NCI-H774 (cell line): ENCODE measurements around the gene CDH23.

Source experiments
- DNase-seq: peaks from one replicate; lab custom pipeline; 2025; lab: John Stamatoyannopoulos, UW

Gene CDH23

GRCh38 chr10:71743089-71743838, 346.5 kb downstream of the CDH23 start:
- no peak for DNase-seq

DNA sequence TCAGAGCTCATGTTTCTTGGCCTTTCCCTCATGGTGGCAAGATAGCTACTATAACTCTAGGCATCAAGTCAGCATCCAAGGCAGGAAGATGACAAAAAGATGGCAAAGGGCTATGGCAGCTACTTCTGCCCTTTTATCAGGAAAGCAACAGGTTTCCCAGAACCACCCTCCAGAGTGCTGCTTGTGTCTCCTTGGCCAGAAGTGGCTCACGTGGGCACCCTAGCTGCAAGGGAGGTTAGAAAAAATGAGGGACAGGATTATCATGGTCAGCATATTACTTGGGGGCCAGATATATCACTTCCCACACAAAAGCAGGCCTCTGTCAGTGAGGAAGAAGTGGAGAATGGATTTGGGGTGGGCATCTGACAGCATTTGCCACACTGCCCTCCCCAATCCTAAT, 347.1 kb downstream of the CDH23 start:
- no peak for DNase-seq

GRCh38 chr10:71744897-71745663, 348.4 kb downstream of the CDH23 start:
- no peak for DNase-seq

GRCh38 chr10:71745664-71746250, 349.0 kb downstream of the CDH23 start:
- no peak for DNase-seq

GRCh38 chr10:71746344-71747037, 349.8 kb downstream of the CDH23 start:
- no peak for DNase-seq

DNA sequence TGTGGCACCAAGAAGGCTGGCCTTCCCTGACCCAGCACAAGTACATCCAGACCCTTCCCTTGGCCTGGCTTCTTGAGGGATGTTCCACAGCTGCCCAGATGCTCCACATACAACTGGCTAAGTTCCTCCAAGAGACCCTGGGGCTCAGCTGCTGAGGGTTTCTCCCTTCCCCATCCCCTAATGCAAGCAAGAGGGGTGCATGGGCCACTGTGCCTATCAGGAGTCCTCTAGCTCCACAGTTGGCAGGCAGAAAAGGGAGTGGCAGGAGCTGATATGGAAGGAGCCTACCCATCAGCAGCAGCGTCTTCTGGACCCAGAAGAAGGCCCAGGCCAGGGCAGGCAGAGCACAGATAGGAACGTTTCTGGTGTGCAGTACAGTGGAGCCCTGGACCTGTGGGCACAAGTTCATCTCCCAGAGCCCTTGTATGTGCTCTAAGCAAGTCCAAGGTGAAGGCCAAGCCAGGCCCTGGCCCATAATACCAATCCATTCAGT, 350.4 kb downstream of the CDH23 start:
- DNase-seq = no peak

DNA sequence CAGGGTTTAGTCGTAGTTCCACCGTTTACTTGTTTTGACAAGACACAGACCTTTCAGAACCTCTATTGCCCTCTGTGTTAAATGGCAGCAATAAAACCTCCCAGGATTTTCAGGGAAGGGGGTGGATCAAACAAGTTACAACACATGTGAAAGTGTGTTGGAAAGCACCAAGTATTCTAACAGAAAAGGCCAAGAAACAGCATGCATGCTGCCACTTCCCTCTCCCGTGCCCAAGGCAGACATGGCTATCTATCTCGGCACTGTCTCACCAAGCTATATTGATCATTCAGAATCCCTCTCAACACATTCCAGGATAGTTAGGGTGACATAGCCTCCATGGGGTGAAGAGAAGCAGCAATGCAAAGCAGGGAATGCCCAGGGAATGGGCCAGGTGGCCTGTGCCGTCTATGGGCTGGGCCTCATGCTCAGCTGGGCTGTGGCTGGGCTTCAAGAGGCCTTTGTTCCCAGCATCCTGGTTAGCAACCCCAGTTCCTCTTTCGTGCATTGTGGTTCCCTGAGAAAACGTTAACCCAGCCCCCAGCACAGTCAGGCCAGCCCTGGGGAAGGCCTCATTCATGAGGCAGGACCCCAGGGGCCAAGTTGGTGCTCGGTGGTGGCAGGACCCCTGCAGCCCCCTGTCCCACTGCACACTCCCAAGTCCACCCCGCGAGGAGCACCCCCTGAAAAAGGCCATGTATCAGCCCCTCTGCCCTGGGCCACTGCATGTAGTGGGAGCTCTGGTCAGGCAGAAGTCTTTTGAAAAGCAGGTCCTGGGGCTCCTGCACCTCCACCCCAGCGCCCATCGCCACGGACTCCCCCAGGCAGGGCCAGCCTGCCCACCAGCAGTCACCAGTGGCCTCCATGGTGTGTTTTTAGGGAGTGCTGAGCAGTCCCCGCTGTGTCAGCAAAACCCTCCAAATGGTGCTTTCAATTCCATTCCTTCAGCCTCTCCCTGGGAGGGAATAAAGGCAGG, 351.1 kb downstream of the CDH23 start:
- DNase-seq = no peak

GRCh38 chr10:71748671-71749191, 352.0 kb downstream of the CDH23 start:
- no peak for DNase-seq

DNA sequence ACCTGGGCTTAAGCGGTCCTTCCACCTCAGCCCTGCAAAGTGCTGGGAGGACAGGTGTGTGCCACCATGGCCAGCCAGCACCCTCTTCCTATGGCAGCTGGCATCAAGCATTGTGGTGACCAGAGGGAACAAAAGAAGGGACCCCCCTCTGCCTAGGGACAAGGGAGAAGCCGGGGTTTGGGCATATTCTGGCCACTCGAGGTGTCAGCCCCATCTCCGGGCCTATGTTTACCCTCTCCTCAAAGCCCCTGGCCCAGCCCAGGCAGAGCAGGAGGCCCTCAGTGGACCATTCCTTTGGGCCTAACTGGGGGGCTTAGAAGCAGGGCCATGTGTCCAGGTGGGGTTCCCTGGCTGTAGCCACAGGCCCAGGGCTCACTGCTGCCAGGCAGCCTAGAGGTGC, 352.7 kb downstream of the CDH23 start:
- no peak for DNase-seq

DNA sequence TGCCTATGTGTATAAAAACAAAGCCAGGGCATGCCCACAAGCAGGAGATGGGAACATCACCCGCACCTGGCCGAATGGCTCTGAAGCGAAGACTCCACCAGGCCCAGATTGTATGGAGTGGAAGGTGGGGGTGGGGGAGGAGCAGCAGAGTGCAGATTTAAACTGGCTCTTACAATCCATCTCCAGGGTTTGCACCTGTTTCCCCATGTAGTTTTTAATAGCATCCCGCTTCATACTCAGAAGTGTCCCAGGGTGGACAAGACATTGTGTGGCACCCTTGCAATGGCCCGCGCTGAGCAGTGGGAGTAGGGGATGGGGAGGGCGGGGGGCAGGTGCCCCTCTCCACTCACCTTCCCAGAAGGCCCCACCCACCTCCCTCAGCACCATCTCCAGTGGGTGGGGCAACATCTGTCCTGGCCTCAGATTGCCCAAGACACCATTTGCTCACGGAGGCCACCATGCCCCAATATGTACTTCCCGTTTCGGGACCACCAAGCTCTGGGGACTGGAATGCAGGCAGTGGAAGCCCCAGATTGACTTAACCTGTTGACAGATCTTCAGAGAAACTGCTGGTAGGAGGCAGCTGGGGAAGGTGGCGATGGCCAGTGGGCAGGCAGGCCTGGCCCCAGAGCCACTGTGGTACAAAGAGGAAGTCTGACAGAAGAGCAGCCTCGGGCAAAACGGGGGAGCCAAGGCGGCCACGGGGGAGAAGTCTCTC, 353.6 kb downstream of the CDH23 start:
- DNase-seq = no peak

- DNase-seq = no peak
These were observed 354.3 kb downstream of the CDH23 start for GRCh38 chr10:71750986-71751385.

DNA sequence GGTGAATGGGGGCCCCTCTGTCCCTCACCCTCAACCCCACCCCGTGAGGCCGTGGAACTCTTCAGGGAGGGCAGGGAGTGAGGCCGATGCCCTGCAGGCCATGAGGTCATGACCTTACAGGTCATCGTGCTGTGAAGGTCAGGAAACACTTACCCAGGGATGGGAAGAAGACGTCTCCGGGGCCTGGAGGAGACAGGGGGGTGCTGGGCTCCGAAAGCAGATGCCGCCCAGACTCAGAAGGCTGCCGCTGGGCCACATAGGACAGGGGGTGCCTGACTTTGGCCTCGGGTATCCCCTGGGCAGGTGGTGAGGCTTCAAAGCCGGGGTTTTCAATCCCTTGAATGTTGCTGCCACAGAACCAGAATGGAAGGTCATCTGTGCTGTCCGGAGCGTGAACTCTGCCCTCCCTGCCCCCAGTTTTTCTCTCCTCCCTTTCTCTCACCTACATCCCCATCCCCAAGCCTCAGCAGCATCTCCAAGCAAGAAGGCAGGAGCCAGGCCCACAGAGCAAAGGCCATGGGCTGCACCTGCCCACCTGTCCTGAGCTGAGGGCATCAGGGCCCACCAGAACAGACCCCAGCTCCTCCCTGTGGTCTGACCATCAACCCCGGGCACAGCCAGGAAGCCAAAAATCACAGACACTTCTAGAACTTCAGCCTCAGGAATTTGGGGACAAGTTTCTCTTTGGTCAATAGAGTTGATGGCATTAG, 354.9 kb downstream of the CDH23 start:
- DNase-seq = no peak

- DNase-seq = no peak
These were observed 355.8 kb downstream of the CDH23 start for GRCh38 chr10:71752391-71753090.

- DNase-seq = no peak
These were observed 356.6 kb downstream of the CDH23 start for GRCh38 chr10:71753091-71753959.

- DNase-seq = no peak
These were observed 357.3 kb downstream of the CDH23 start for GRCh38 chr10:71753960-71754505.

- no peak for DNase-seq
These were observed 357.8 kb downstream of the CDH23 start for GRCh38 chr10:71754562-71754961.

- no peak for DNase-seq
These were observed 358.6 kb downstream of the CDH23 start for GRCh38 chr10:71755179-71755879.
